GM12801 (cell line): ENCODE data around the gene LHX5.

Source experiments
- TF ChIP-seq, protein P1 (sequence below): IDR thresholded peaks from one replicate; pipeline ENCODE4 v1.5.1; 2011; ENCODE audit warnings: control low read depth; ENCODE audit not compliant: insufficient read length; ENCODE audit errors: extremely low read depth

The LHX5 gene

DNA sequence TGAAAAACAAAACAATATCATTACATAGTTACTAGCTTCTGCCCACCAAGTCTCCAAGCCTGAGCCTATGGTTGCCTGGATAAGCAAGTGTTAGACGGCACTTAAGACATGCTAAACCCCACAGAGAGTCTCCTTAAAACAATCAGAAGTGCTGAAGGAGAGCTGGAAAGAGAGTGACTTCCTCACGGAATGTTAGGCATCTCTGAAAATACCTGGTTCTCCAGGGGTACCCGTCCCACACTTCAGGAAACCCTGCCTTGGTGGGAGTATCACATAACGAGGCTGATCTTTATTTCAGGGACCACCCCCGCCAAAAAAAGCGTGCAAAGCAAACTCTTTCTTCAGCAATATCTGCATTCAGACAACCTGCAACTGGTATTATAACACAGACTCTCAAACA is 18.3 kb downstream of the LHX5 start:
- TF ChIP-seq, protein P1, sequence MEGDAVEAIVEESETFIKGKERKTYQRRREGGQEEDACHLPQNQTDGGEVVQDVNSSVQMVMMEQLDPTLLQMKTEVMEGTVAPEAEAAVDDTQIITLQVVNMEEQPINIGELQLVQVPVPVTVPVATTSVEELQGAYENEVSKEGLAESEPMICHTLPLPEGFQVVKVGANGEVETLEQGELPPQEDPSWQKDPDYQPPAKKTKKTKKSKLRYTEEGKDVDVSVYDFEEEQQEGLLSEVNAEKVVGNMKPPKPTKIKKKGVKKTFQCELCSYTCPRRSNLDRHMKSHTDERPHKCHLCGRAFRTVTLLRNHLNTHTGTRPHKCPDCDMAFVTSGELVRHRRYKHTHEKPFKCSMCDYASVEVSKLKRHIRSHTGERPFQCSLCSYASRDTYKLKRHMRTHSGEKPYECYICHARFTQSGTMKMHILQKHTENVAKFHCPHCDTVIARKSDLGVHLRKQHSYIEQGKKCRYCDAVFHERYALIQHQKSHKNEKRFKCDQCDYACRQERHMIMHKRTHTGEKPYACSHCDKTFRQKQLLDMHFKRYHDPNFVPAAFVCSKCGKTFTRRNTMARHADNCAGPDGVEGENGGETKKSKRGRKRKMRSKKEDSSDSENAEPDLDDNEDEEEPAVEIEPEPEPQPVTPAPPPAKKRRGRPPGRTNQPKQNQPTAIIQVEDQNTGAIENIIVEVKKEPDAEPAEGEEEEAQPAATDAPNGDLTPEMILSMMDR = no peak

DNA sequence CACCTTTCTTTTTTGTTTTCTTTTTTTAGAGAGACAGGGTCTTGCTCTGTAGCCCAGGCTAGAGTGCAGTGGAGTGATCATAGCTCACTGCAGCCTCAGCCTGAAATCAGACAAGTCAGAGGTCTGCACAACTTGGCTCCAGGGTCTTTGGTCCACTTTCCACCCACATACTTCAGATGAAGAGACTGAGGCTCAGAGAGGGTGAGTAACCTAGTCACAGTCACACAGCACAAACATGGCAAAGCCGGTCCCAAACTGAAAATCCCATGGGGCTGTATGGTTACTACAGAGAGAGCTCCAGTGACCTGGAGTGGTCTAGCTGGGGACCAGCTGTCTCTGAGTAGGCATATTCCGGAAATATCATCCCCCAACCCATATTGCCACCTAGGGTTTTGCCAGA is 19.2 kb downstream of the LHX5 start:
- TF ChIP-seq, protein P1 = no peak

DNA sequence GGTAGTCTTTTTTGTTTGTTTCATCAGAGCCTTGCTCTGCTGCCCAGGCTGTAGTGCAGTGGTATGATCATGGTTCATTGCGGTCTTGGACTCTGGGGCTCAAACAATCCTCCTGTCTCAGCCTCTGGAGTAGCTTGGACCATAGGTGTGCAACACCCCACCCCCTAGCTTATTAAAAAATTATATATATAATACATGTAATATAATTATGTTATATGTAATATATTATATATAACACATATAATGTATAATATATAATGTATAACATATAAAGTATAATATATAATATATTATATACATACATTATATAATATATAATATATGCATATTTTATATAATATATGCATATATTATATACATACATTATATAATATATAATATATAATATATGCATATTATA is 21.8 kb downstream of the LHX5 start:
- TF ChIP-seq, protein P1 = no peak

DNA sequence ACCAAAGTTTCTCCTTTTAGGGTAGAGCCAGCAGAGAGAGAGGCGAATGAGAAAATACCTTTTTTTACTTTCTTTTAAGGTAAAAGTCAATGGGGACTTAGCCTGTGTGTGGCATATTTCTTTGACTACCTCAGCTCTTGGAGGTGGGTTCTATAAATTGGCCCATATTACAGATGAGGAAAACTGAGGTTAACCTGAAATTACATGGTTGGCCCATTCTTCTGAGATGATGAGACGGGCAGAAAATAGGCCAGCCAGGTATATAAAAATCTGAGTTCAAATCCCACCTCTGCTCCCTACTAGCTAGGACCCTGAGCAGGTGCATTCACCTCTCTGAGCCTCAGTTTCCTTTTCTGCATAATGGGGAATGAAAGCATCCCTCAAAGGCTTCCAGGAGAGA is 22.4 kb downstream of the LHX5 start:
- TF ChIP-seq, protein P1 = no peak

DNA sequence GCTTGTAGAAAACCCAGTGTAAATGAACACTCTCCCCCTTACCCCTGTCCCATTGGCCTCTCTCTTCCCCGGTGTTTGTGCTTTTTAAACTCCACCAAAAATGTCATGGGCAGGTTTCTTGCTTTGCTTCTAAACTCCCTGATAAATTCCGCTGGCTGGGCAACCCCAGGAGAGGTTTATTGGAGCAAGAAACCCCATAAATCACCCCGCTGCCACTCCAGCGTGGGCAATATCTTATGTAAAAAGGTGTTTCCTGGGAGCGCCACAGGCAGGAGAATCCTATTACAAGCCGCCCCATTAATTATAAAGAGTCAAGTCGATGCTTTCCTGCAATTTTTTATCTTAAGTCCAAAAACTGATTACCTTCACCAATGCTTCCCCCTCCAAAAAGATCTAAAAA is 22.8 kb downstream of the LHX5 start:
- TF ChIP-seq, protein P1 = no peak

DNA sequence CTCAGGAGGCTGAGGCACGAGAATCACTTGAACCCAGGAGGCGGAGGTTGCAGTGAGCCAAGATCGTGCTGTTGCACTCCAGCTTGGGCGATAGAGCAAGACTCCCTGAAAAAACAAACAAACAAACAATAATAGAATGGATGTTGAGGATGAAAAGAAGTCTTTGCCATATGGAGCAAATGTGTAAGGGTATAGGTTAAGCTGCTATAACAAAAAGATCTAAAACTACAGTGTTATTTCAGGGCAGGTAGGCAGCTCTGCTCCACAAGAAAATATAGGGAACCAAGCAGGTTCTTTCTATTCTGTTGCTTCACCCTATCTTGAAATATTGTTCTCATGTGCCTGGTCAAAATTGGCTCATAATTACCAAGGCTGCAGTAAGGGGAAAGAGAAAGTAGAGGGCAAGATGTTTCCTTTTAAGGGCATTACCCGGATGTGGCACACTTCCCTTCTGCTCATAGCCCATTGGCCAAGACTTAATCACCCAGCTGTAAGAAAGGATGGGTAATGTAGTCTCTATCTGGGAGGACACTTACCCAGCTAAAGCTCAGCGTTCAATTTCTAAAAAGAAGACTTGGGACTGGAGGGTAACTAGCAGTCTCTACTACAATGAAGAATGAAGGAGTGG is 26.0 kb downstream of the LHX5 start:
- TF ChIP-seq, protein P1 = no peak

DNA sequence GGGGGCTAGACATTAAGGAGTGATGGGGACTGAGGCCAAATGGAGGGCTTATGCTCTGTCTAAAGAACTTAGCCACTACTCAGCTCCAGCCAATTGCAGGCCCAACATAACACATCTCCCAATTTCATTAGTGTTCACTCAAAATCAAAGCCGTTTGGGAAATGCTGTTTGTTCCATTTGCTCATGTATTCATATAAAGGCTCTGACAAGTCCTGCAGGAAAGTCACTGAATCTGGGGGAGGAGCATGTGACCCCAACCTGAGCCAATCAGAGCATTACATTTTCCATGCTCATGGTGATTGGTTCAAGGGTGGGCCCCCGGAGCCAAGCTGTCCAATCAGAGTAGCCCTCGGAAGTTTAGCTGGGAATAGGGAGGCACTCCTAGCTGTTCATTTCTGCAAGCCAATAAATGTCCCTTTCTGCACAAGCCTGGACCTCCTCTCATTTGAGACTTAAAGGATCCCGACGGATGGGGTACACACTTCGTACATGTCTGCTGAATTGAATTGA is 28.6 kb downstream of the LHX5 start:
- TF ChIP-seq, protein P1 = no peak
